A673 (cell line): ENCODE data around the gene SP5. TPM values are rescaled to one million over a fixed set of nuclear protein-coding genes. Genes with fewer than 3 reads are reported as not detected.

Experiments used
- BruUV-seq: library from RNA; stranded (reverse); fragments of 400-500 nt; replicated peaks from 2 replicates; lab custom pipeline; 2021; lab: Mats Ljungman, UMichigan
- CTCF ChIA-PET: fragments of 300-600 bp; sonication (Branson Sonifier 250); formaldehyde crosslinking; loops from one replicate; lab custom pipeline; 2022; ENCODE audit warnings: antibody characterized with exemption; lab: Charles Lee
- POLR2A ChIA-PET: fragments of 300-600 bp; sonication (Branson Sonifier 250); formaldehyde crosslinking; loops from one replicate; lab custom pipeline; 2022; ENCODE audit warnings: antibody characterized with exemption; ENCODE audit not compliant: low non-redundant PET; lab: Charles Lee
- DNase-seq: peaks from one replicate; pipeline ENCODE4 v3.0.0-alpha.2; 2015; ENCODE audit warnings: low spot score
- H3K27ac ChIP-seq: fragments of 200-600 bp; sonication (generic); 2 replicates; pipeline ENCODE4 v1.5.1; 2016; ENCODE audit warnings: mixed run types, low read depth, mild to moderate bottlenecking, mixed read lengths, antibody characterized with exemption, low read length; ENCODE audit not compliant: poor library complexity, severe bottlenecking
- H3K27me3 ChIP-seq: fragments of 200-600 bp; sonication (generic); replicated peaks from 2 replicates; pipeline ENCODE4 v1.6.1; 2017; ENCODE audit warnings: mixed run types, low read depth, mild to moderate bottlenecking, mixed read lengths, antibody characterized with exemption, low read length; ENCODE audit not compliant: insufficient read depth, poor library complexity
- H3K36me3 ChIP-seq: fragments of 200-600 bp; sonication (generic); 2 replicates; pipeline ENCODE4 v1.6.1; 2016; ENCODE audit warnings: mixed run types, mild to moderate bottlenecking, mixed read lengths, antibody characterized with exemption, low read length; ENCODE audit not compliant: insufficient read depth, poor library complexity, severe bottlenecking
- H3K4me1 ChIP-seq: fragments of 200-600 bp; sonication (generic); 2 replicates; pipeline ENCODE4 v1.6.1; 2017; ENCODE audit warnings: mixed run types, mild to moderate bottlenecking, mixed read lengths, antibody characterized with exemption, low read length; ENCODE audit not compliant: insufficient read depth, poor library complexity, severe bottlenecking
- H3K4me3 ChIP-seq: fragments of 200-600 bp; sonication (generic); 2 replicates; pipeline ENCODE4 v1.5.1; 2016; ENCODE audit warnings: low read depth, mixed run types, mild to moderate bottlenecking, mixed read lengths, low read length; ENCODE audit not compliant: poor library complexity, severe bottlenecking
- H3K9me3 ChIP-seq: fragments of 200-600 bp; sonication (generic); 2 replicates; pipeline ENCODE4 v1.6.1; 2016; ENCODE audit warnings: mixed run types, low read depth, mild to moderate bottlenecking, mixed read lengths, antibody characterized with exemption, low read length; ENCODE audit not compliant: poor library complexity, severe bottlenecking
- EZH2 ChIP-seq: fragments of 200-600 bp; sonication (generic); IDR thresholded peaks from 2 replicates; pipeline ENCODE4 v1.6.1; 2017; ENCODE audit warnings: borderline replicate concordance, low read depth, mild to moderate bottlenecking, mixed read lengths, antibody characterized with exemption, low read length; ENCODE audit not compliant: poor library complexity, severe bottlenecking
- intact Hi-C: fragments of 100-400 bp; cut with micrococcal nuclease; formaldehyde crosslinking; loops from one replicate; pipeline ENCODE4 v1.10.0; 2022; ENCODE audit not compliant: unreplicated experiment
- total RNA-seq: library from RNA; stranded (reverse); gene quantifications from 2 replicates; pipeline ENCODE4 v1.2.3, GENCODE V29; 2021
- TF ChIP-seq, protein P1 (sequence below): fragments of 300-800, 200-600 bp; sonication (generic); conservative IDR thresholded peaks from 2 replicates; pipeline ENCODE4 v1.5.1; 2017; ENCODE audit warnings: low read depth, mild to moderate bottlenecking, antibody characterized with exemption, low read length, moderate library complexity, mixed read lengths

SP5 gene
- total RNA-seq, 1 experiment from 2014 or later, result not detected

DNA sequence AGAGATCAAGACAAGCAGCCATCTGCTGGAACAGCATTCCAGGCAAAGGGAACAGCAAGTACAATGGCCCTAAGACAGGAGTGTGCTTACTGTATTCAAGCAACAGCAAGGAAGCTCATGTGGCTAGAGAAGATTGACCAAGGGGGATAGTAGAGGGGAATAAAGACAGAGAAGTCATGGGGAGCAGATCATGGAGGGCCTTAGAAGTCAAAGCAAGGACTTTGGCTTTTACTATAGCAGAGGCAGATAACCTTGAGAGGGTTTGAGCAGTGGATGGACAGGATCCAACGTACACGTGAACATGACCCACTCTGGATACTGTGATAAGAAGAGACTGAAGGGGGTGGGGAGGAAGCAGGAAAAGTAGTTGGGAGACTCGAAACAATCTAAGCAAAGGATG, 26.9 kb downstream of the SP5 start:
- POLR2A ChIA-PET, result no interaction called here
- TF ChIP-seq, protein P1, sequence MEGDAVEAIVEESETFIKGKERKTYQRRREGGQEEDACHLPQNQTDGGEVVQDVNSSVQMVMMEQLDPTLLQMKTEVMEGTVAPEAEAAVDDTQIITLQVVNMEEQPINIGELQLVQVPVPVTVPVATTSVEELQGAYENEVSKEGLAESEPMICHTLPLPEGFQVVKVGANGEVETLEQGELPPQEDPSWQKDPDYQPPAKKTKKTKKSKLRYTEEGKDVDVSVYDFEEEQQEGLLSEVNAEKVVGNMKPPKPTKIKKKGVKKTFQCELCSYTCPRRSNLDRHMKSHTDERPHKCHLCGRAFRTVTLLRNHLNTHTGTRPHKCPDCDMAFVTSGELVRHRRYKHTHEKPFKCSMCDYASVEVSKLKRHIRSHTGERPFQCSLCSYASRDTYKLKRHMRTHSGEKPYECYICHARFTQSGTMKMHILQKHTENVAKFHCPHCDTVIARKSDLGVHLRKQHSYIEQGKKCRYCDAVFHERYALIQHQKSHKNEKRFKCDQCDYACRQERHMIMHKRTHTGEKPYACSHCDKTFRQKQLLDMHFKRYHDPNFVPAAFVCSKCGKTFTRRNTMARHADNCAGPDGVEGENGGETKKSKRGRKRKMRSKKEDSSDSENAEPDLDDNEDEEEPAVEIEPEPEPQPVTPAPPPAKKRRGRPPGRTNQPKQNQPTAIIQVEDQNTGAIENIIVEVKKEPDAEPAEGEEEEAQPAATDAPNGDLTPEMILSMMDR, result no peak
- no peak for TF ChIP-seq EZH2
- peaks cover 20% of the 10 kb centered on the region for H3K27me3 ChIP-seq
- intact Hi-C loops, result no loop called here
- no peaks in the 10 kb centered on the region for H3K4me1 ChIP-seq
- H3K9me3 ChIP-seq, result no peaks in the 10 kb centered on the region
- no peak overlapping the region for H3K4me3 ChIP-seq
- H3K36me3 ChIP-seq, result no peaks in the 10 kb centered on the region
- no peak overlapping the region for H3K27ac ChIP-seq
- DNase-seq, result no peak
- BruUV-seq, result no TSS peak
- CTCF ChIA-PET, result no interaction called here

DNA sequence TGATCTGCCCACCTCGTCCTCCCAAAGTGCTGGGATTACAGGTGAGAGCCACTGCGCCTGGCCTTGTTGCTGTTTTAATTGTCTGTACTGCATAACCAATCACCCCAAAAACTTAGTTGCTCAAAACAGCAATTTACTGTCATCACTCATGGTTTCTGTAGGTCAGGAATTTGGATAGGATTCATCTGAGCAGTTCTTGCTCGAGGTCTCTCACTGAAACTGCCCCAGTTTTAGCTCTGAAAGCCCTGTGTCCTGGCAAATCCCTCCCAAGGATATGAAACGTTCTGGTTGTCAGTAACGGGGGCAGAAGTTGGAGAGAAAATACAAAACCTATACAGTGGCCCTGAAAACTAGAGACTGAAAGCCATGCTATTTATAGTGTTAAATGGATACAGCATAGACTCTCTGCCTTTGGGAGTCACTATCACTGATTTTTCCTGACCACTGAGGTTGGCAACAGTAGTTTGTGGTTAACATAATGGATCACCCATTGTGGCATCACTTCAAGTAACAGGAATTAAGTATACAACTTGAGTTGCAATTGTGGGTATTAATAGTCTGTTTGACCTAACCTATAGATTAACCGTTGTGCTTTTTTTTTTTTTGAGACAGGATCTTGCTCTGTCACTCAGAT, 27.9 kb downstream of the SP5 start:
- peaks cover 20% of the 10 kb centered on the region for H3K27me3 ChIP-seq
- no peaks in the 10 kb centered on the region for H3K36me3 ChIP-seq
- no peak for TF ChIP-seq EZH2
- TF ChIP-seq, protein P1, result no peak
- POLR2A ChIA-PET, result no interaction called here
- H3K27ac ChIP-seq, result no peak overlapping the region
- H3K9me3 ChIP-seq, result no peaks in the 10 kb centered on the region
- no peak overlapping the region for H3K4me3 ChIP-seq
- DNase-seq, result no peak
- intact Hi-C loops, result no loop called here
- CTCF ChIA-PET, result no interaction called here
- BruUV-seq, result no TSS peak
- no peaks in the 10 kb centered on the region for H3K4me1 ChIP-seq

DNA sequence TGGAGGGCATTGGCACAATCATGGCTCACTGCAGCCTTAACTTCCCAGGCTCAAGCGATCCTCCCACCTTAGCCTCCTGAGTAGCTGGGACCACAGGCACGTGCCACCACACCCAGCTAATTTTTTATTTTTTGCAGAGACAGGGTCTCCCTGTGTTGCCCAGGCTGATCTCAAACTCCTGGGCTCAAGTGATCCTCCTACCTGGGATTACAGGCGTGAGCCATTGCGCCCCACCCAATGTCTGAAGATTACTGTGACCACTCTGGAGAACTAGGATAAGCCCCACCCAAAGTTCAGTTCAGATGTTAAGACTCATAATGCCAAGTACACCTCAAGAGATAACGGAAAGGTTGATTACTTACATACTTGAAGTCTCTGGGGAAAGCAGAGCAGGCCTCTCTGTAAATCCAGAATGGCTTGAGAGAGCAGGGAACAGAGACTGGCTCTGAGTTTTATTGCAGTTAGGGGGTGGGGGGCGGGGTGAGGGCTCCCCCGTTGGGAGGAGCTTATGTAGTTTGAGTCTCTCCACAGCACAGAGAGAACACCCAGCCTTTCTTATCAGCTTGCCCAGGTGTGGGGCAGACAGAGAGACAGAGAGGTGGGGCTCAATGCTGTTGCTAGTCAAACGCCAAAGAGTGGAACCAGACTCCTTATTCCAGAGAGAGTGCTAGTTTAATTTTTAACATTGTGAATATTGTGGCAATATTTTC, 28.5 kb downstream of the SP5 start:
- Histone ChIP-seq H3K4me3 (no peak overlapping the region), H3K9me3 (no peaks in the 10 kb centered on the region), H3K27ac (no peak overlapping the region), H3K27me3 (peaks cover 27% of the 10 kb centered on the region), H3K4me1 (no peaks in the 10 kb centered on the region), H3K36me3 (no peaks in the 10 kb centered on the region)
- no TSS peak for BruUV-seq
- no peak for TF ChIP-seq EZH2
- TF ChIP-seq, protein P1, result no peak
- ChIA-PET CTCF (no interaction called here), POLR2A (no interaction called here)
- no peak for DNase-seq
- intact Hi-C loops, result no loop called here
